NCI-H2196 treated with DMSO at 0.1 percent for 48 hours (cell line): ENCODE data around the gene RAPGEF2.
"Not testable (repeated sequence)": the region's sequence is repeated elsewhere in the genome, so short reads cannot be mapped to it uniquely, and the experiment has no call there.

Experiments used
- DNase-seq: peaks from one replicate; lab custom pipeline; 2025; ENCODE audit not compliant: unreplicated experiment; lab: John Stamatoyannopoulos, UW

Gene RAPGEF2

GRCh38 chr4:159098482-159099127 lies 4.3 kb upstream of the RAPGEF2 start:
- DNase-seq, result no peak

DNA sequence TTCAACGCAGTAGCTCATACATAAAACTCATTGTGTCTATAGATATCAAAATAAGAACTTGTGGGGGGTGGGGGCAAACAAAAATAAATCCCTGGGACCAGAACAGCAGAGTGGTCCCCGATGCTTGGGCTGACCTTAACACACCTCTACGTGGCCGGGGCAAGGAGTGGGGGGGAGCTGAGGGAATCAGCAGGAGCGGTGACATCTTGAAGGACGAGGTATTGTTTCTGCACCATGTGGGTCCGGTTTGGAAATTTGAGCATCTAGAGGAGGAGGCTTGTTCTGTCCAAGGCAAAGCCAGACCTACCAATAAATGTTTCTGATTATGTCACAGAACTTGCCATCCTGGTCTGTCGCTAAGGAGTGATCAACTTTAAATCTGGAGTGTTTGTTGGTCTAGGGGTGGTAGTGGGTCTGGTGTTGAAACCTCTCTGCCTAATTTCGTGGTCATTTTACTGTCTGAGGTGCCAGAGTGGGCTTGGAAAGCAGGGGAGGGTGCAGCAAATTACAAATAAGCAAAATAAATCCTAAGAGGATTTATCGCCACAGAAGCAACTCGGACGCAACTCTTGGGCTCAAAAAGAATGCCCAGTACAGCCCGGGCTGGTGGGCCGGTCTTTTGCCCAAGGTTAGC lies 774 bp upstream of the RAPGEF2 start:
- DNase-seq, result no peak

- DNase-seq, result no peak
These were observed 608 bp downstream of the RAPGEF2 start for GRCh38 chr4:159103384-159103990.

DNA sequence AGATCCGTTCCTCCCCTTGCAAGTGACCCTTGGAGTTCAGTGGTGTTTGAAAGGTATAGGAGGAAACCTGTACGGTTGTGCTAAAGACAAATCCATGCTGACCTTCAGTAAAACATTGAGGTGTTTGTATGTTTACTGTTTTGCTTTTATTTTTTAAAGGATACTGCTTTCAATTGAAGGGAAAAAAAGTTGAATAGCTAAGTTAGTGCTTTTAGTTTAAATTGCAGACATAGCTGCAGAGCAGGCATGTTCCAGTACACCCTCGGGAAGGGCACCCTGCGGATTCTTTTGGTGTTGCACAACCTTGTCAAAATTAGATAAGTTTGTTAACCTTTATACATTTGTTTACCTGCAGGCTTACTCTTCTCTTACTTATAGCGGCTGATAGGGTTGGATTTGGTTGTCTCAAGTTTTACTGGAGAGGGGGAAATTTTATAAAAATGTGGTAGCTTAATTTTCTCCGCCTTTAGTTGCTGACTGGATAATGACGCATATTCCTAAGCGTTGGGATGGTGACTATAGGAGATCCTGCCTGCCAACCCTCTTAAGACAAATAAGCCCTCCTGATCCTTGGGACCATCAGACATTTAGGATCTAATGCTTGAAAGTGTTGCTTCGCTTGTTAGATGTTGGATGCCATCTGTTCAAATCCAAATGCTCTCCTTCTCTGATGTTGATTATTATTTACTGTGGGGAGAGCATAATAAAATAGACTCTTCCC lies 2.0 kb downstream of the RAPGEF2 start:
- DNase-seq, result no peak

DNA sequence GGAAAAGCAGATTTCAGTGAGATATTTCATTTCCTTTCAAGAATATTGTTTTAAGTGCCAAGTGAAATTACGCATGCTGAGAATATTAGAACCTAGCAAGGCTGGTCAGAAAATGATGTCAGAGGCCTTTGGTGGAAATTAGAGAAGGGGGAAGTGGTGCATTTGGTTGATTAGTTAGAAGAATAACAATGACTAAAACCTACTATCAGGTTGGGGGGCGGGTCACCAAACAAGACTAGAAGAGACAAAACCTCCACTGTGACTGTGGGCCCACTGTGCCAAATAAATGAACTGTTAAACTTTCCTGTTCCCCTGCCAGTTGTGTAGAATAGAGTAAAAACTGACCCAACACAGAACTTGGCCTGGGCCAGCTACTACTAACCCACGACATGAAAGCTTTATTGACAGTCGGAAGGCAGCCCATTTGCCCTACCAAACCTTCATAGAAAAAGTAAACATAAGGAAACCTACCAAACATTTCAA lies 2.9 kb downstream of the RAPGEF2 start:
- no peak for DNase-seq

DNA sequence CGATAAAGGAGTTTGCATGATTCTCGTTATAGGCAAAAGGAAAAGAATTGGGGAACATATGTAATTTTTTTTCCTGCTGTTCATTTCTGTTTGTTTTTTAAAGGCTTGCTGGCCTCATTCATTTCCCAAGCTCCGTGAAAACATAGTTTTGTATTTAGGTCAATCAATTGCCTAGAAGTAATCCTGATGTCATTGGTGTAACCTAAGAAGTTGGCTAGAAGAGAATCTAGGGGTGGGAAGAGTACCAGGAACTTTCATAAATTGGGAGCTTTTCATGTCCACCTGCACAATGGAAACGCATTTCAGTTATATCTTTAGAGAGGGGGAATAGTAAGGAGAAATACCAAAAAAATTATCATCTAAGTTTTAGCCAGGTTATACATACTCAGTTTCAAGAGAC lies 3.8 kb downstream of the RAPGEF2 start:
- no peak for DNase-seq

DNA sequence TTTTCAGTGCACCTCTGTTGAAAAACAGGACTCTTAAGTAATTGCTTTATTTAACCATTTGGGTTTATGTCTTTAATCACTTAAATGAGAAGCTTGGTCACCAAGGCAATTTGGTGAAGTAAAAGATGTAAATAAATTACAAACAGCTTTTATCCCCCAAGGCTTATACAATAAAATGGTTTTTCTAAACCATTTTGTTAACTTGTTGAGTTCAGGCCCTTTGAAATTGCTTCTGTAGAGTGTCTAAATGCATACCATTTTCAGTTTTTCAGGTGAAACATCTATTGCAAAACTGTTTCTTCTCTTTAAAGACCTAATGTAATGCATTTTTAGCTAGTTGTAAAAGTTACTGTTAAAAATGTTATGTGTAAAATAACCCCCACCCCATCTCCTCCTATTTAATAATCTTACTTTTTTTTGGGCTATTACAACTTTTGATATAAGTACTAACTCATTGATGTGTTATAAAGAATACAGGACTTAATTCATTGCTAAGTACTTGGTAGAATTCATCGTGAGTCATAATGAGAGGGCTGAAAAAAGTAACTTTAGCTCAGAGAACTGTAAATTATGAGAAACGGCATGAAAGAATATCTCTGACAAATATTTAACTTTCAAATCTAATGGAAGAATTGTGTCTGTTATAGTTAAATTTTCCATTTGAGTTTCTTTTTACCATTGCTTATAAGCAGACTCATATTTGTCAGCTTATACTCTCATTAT lies 4.5 kb downstream of the RAPGEF2 start:
- no peak for DNase-seq

DNA sequence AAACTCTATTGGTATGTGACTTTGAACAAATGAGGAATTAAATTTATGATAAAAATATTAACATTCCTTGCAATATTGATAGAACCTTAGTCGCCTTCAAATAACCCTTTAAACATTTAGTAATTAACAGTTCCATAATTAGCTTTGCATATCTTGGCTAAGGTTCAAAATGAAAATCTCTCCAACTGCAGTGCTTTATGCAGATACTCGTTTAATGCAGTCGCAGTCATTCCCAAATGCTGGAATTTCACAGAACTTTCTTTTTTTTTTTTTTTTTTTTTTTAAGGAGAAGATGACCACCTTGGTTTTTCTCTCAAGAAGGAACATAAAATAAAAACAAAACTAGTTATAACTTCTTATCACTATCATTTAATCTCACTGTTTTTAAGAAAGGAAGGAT lies 5.2 kb downstream of the RAPGEF2 start:
- DNase-seq, result no peak

DNA sequence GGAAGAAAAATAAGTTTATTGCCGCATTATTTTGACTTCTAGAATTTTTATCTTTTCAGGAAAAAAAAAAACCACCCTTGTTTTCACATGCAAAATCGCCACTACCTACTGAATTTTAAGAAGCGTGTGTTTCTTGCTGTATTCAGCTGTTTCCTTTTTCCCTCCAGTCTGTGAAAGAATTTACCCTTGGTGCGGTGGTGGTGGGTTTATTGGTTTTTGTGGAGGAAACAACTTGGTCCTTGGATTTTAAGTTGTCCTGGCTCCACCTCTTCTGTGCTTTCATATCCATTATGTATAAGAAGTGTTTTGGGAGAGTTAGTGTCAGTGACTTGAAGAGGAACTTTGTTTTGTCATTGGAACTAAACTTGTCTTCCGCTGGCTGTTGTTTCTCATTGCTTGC lies 8.1 kb downstream of the RAPGEF2 start:
- no peak for DNase-seq

- DNase-seq, result no peak
These were observed 8.5 kb downstream of the RAPGEF2 start for GRCh38 chr4:159111416-159111815.

DNA sequence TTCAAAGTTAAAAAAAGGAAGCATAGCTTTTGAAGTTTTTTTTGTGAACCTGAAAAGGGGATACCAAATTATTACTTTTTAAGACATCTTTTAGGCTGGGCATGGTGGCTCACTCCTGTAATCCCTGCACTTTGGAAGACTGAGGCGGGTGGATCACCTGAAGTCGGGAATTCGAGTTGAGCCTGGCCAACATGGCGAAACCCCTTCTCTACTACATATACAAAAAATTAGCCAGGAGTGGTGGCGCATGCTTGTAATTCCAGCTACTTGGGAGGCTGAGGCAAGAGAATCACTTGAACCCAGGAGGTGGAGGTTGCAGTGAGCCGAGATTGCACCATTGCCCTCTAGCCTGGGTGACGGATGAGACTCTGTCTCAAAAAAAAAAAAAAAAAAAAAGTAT lies 10.5 kb downstream of the RAPGEF2 start:
- DNase-seq, result not testable (repeated sequence)

DNA sequence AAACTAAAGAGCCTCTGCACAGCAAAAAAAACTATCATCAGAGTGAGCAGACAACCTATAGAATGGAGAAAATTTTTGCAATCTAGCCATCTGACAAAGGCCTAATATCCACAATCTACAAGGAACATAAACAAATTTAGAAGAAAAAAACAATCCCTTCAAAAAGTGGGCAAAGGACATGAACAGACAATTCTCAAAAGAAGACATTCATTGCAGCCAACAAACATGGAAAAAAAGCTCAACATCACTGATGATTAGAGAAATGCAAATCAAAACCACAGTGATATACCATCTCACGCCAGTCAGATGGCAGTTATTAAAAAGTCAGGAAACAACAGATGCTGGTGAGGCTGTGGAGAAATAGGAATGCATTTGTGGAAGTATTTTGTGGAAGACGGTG lies 13.2 kb downstream of the RAPGEF2 start:
- not testable (repeated sequence) for DNase-seq

GRCh38 chr4:159116693-159117092 lies 13.8 kb downstream of the RAPGEF2 start:
- DNase-seq, result not testable (repeated sequence)

DNA sequence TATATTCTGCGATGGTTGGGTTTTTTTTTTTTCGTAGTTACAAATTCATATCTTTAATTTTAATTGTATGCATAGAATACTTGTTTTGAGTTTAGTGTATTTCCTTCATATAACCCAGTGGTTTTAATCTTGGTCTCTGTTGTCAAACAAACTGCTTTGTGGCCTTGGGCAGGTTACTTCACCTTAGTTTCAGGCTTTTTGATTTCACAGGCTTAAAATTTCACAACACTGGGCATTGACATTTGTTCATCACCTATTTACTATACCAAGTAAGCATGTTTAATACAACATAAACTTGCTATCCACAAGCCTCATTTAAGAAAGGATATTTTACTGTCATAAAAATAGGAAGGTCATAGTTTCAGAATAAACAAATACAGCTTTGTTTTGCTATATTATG lies 14.7 kb downstream of the RAPGEF2 start:
- DNase-seq, result no peak

GRCh38 chr4:159117968-159118367 lies 15.1 kb downstream of the RAPGEF2 start:
- no peak for DNase-seq

GRCh38 chr4:159121371-159121770 lies 18.5 kb downstream of the RAPGEF2 start:
- DNase-seq, result no peak

GRCh38 chr4:159126716-159127115 lies 23.8 kb downstream of the RAPGEF2 start:
- no peak for DNase-seq

- DNase-seq, result no peak
These were observed 25.1 kb downstream of the RAPGEF2 start for GRCh38 chr4:159127745-159128518.

DNA sequence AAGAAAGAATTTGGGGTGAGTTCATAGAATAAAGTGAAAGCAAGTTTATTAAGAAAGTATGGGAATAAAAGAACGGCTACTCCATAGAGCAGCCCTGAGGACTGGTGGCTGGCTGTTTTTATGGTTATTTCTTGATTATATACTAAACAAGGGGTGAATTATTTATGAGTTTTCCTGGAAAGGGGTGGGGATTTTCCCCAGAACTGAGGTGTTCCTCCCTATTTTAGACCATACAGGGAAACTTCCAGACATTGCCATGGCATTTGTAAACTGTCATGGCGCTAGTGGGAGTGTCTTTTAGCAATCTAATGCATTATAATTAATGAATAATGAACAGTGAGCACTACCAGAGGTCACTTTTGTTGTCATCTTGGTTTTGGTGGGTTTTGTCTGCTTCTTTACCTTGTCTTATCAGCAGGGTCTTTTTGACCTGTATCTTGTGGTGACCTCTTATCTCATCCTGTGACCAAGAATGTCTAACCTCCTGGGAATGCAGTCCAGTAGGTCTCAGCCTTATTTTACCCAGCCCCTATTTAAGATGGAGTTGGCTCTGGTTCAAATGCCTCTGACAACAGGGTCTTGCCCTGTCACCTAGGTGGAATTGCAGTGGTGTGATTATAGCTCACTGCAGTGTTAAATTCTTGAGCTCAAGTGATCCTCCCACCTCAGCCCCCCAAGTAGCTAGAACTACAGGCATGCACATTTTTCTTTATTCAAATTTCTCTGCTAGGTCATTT lies 27.1 kb downstream of the RAPGEF2 start:
- no peak for DNase-seq

DNA sequence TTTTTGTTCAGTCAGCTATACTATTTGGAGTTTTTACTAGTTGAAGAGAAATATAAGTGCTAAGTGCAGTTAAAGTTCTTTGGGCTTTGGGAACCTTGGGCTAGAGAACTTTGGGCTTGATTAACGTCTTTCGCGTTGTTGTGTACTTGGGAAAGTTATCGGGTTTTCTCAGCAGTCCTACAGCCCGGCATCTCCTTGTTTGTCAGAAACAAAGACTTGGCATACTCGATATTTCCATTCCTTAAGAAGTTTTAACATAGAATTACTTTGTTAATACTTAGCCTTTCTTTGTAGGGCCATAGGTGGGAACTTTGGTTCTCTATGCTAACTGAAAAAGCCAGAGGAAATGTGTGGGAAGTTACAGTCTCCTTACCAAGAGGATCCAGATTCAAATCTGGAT lies 28.7 kb downstream of the RAPGEF2 start:
- DNase-seq, result no peak
